Glutamatergic neuron (in vitro differentiated cells): Measurements from ENCODE around the gene AGTRAP. TPM values are rescaled to one million over a fixed set of nuclear protein-coding genes. Genes with fewer than 3 reads are reported as not detected.

Experiments
- DNase-seq: peaks from one replicate; pipeline ENCODE4 v3.0.0; 2022
- H3K27ac Mint-ChIP-seq: one replicate; pipeline ENCODE4 v1.8.0; 2020; ENCODE audit warnings: mild to moderate bottlenecking, mixed read lengths, inconsistent platforms; ENCODE audit not compliant: unreplicated experiment
- H3K27me3 Mint-ChIP-seq: one replicate; pipeline ENCODE4 v1.8.0; 2020; ENCODE audit warnings: mild to moderate bottlenecking, moderate library complexity, mixed read lengths, inconsistent platforms; ENCODE audit not compliant: unreplicated experiment
- H3K36me3 Mint-ChIP-seq: one replicate; pipeline ENCODE4 v1.8.0; 2020; ENCODE audit warnings: mild to moderate bottlenecking, mixed read lengths, inconsistent platforms; ENCODE audit not compliant: unreplicated experiment
- H3K4me1 Mint-ChIP-seq: one replicate; pipeline ENCODE4 v1.8.0; 2020; ENCODE audit warnings: mild to moderate bottlenecking, low read depth, mixed read lengths, inconsistent platforms; ENCODE audit not compliant: unreplicated experiment
- H3K4me3 Mint-ChIP-seq: one replicate; pipeline ENCODE4 v1.8.0; 2020; ENCODE audit warnings: mild to moderate bottlenecking, mixed read lengths, inconsistent platforms; ENCODE audit not compliant: unreplicated experiment
- H3K9me3 Mint-ChIP-seq: one replicate; pipeline ENCODE4 v1.8.0; 2020; ENCODE audit warnings: mild to moderate bottlenecking, moderate library complexity, mixed read lengths, inconsistent platforms; ENCODE audit not compliant: unreplicated experiment
- total RNA-seq: library from RNA; stranded (reverse); fragmentation: NEBNext Ultra II Directional; extraction: Animal tissue kit (Norgen Biotek cat#: 25700); gene quantifications from one replicate; pipeline ENCODE4 v1.2.1, GENCODE V29; 2021; ENCODE audit not compliant: unreplicated experiment
- TF ChIP-seq, protein P1 (sequence below): fragments of 200-600 bp; sonication (generic); IDR thresholded peaks from one replicate; pipeline ENCODE4 v1.5.0; 2021; ENCODE audit not compliant: partially characterized antibody, unreplicated experiment

AGTRAP gene
- total RNA-seq, 1 donor from 2014 or later, result 6.1 TPM

DNA sequence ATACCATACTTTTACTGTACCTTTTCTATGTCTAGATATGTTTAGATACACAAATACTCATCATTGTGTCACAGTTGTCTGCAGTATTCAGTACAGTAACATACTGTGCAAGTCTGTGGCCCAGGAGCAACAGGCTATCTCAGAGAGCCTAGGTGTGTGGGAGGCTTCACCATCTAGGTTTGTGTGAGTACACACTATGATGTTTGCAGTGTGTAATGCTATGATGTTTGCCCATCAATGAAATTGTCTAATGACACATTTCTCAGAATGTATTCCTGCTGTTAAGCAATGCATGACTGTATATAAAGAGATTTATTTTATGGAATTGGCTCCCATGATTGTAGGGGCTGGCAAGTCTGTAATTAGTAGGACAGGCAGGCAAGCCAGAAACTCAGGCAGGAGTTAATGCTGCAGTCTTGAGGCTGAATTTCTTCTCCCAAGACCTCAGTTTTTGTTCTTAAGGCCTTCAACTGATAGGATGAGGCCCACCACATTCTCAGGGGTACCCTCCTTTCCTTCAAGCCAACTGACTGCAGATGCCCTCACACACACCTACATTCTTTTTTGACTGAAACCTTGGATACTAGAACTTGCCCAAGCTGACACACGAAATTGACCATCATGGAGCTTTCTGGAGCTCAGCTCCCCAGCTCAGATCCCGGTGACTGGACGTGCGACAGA, 7.7 kb upstream of the AGTRAP start:
- Mint-ChIP-seq H3K4me3 (no peak overlapping the region), H3K27ac (no peak overlapping the region), H3K4me1 (peaks cover 6% of the 10 kb centered on the region), H3K9me3 (peaks cover 4% of the 10 kb centered on the region), H3K36me3 (no peaks in the 10 kb centered on the region), H3K27me3 (peaks cover 10% of the 10 kb centered on the region)
- no peak for DNase-seq
- TF ChIP-seq, protein P1, sequence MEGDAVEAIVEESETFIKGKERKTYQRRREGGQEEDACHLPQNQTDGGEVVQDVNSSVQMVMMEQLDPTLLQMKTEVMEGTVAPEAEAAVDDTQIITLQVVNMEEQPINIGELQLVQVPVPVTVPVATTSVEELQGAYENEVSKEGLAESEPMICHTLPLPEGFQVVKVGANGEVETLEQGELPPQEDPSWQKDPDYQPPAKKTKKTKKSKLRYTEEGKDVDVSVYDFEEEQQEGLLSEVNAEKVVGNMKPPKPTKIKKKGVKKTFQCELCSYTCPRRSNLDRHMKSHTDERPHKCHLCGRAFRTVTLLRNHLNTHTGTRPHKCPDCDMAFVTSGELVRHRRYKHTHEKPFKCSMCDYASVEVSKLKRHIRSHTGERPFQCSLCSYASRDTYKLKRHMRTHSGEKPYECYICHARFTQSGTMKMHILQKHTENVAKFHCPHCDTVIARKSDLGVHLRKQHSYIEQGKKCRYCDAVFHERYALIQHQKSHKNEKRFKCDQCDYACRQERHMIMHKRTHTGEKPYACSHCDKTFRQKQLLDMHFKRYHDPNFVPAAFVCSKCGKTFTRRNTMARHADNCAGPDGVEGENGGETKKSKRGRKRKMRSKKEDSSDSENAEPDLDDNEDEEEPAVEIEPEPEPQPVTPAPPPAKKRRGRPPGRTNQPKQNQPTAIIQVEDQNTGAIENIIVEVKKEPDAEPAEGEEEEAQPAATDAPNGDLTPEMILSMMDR, result no peak

GRCh38 chr1:11729155-11729497, 6.8 kb upstream of the AGTRAP start:
- peaks cover 6% of the 10 kb centered on the region for H3K4me1 Mint-ChIP-seq
- no peak overlapping the region for H3K27ac Mint-ChIP-seq
- H3K36me3 Mint-ChIP-seq, result no peaks in the 10 kb centered on the region
- TF ChIP-seq, protein P1, result no peak
- peaks cover 4% of the 10 kb centered on the region for H3K9me3 Mint-ChIP-seq
- H3K27me3 Mint-ChIP-seq, result peaks cover 11% of the 10 kb centered on the region
- no peak overlapping the region for H3K4me3 Mint-ChIP-seq
- DNase-seq, result no peak

GRCh38 chr1:11729498-11730428, 6.2 kb upstream of the AGTRAP start:
- peak overlapping the region; percentile 42 for H3K4me3 Mint-ChIP-seq

GRCh38 chr1:11730429-11730891, 5.5 kb upstream of the AGTRAP start:
- no peak for DNase-seq
- TF ChIP-seq, protein P1, result no peak
- peaks cover 6% of the 10 kb centered on the region for H3K4me1 Mint-ChIP-seq
- H3K27ac Mint-ChIP-seq, result no peak overlapping the region
- H3K4me3 Mint-ChIP-seq, result no peak overlapping the region
- H3K9me3 Mint-ChIP-seq, result peaks cover 4% of the 10 kb centered on the region
- no peaks in the 10 kb centered on the region for H3K36me3 Mint-ChIP-seq
- peaks cover 11% of the 10 kb centered on the region for H3K27me3 Mint-ChIP-seq

More at GRCh38 chr1:11729498-11730428, 6.2 kb upstream of the AGTRAP start:
- H3K27ac Mint-ChIP-seq, result no peak overlapping the region
- peaks cover 6% of the 10 kb centered on the region for H3K4me1 Mint-ChIP-seq
- H3K36me3 Mint-ChIP-seq, result no peaks in the 10 kb centered on the region
- peaks cover 11% of the 10 kb centered on the region for H3K27me3 Mint-ChIP-seq
- TF ChIP-seq, protein P1, result no peak
- H3K9me3 Mint-ChIP-seq, result peaks cover 4% of the 10 kb centered on the region
- DNase-seq, result no peak
